ENCODE measurements around the gene MAJIN. TPM values are rescaled to one million over a fixed set of nuclear protein-coding genes. Genes with fewer than 3 reads are reported as not detected.

The MAJIN gene
- total RNA-seq, 1 donor from 2014 or later, result not detected

DNA sequence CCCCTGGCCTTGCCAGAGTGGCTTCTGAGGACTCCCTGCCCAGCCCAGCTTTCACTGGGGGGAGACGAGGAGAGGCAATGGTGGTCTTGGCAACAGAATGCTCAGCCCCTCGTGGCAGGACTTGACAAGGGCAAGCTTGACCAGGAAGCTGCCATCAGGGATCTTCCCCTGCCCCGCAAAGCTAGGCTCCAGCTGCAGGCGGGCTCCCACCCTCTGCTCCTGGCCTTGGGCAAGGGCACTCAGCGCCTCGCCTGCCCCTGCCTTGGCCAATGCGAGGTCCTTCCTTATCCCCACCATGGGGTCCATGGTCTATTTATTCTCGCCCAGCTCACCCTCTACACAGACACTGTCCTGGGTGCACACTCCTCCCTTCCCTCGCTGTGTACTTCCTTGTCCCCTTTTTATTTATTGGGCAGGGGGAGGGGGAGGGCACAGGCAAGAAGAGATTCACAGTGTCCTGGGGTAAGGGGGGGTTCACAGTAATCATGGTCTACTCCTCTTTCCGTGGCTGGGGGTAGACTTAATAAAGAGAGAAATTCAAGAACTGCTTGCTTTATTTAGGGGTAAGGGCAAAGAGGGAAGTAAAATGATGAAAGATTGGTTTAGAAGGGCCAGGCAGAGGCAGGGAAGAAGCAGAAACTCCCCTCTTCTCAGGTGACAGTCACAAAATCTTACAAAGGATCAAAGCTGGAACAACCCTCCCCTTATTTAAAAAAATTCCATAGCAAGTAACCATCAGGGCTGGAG is 37.8 kb downstream of the MAJIN start:
- FAIRE-seq (no peak), DNase-seq (ENCODE audit: low spot score in 2 of 2) (no peak)

DNA sequence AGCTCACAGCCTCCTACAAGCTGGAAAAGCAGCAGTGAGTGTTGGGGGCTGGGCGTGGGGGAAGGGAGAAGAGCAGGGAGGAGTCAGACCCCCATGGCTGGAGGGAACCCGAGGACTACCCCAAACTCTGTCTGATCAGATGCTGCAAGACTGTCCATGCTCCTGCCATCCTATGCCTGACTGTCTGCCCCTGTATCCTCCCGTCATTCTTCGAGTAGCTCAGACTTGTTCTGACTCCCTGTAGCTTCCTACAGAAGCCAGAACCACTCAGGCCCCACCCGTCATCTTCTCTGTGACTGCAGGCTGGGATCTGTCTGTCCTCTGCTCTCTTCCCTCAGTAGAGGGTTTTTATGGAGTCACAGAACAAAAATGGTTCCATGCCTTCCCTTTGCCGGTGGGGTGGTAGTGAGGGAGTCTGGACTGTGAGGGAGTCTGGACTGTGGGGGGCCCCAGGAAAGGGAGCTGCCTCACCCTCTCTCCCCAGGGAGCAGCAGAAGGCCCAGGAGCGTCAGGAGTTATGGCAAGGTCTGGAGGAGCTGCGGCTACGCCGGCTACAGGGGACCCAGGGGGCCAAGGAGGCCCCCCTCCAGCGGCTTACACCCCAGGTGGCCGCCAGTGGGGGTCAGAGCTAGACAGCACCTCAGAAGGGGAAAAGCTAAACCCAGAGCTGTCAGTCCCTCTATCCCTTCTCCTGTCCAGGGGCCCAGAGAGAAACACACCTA is 38.5 kb downstream of the MAJIN start:
- DNase-seq (ENCODE audit: low spot score in 2 of 2) (no peak), FAIRE-seq (no peak)

DNA sequence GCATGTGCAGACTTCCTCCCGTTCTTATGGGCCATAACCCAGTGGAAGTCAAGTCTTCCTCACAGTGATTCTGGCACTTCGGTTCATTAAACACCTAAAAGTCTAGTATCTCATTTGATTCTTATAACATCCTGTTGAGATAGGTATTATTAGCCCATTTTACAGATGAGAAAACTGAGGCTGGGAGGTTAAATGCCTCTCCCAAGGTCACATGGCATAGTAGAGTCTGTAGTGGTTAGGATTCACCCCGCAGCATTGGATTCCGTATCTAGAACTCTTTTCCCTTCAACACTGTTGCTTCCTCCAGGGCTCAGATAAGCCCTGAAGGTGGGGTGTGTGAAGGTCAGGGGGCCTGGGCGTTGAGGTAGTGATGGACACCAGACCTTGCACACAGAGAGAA is 39.6 kb downstream of the MAJIN start:
- DNase-seq (ENCODE audit: low spot score in 2 of 2), result no peak
- FAIRE-seq, result no peak

DNA sequence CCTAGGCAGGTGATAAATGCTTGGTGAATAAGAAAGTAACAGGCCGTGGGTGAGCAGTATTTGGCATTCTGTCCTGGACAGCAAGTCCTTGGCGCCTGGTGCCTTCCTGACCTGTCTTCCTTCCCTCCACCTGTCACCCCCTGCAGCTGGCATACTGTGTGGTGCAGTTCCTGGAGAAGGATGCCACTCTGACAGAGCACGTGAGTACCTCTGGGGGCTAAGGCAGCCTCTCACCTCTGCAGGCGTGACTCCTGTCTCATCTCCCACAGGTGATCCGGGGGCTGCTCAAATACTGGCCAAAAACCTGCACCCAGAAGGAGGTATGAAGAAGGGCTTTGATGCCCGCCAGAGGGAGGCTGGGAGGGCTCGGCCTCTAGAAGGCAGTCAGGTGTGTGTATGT is 40.6 kb downstream of the MAJIN start:
- DNase-seq (ENCODE audit: low spot score in 2 of 2), result peak in 1 of 2 donors; percentile 4
- FAIRE-seq, result no peak

DNA sequence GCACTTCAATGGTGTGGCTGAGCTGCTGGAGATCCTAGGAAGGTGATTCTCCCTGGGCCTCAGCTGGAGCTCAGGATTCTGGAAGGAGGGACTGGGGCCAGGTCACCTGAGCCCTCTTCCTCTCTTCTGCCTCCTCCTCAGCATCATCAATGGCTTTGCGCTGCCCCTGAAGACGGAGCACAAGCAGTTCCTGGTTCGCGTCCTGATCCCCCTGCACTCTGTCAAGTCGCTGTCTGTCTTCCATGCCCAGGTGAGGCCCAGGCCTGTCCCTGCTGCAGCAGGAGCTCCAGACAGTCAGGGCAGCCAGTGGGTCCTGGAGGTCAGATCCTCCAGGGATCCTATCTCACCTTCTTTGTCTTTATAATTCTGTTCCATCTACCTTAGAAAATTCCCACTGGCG is 41.6 kb downstream of the MAJIN start:
- DNase-seq (ENCODE audit: low spot score in 2 of 2) (no peak), FAIRE-seq (no peak)

DNA sequence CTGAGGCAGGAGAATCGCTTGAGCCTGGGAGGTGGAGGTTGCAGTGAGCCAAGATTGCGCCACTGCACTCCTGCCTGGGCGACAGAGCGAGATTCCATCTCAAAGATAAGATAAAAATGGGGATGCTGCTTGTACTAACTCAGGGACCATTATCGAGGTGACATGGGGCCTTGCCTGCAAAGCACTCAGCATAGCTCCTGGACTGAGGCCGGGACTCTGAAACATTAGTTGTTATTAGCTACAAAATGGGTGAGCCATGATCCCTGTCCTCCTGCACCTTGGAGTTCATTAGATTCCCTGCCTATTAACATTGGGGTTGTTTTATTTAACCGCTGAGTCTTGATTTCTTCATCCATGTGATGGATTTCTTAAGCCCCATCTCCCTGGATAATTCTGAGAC is 42.3 kb downstream of the MAJIN start:
- FAIRE-seq, result no peak
- DNase-seq (ENCODE audit: low spot score in 2 of 2), result no peak

DNA sequence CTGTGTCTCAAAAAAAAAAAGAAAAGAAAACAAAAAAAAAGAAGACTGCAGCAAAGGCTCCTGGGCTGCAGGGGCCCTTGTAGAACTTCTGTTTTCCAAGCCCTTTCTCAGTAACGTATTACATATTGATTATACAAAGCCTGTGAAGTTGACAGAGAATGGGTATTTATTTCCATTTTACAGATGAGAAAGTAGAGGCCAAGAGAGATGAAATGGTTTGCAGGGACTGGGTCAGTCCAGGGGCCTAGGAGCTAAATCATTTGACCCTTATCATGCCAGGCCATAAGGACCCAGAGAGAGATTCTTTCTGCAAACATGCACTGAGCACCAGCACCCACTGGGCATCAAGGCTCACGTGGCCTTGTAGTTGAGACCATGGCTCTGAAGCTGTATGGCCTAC is 43.0 kb downstream of the MAJIN start:
- FAIRE-seq (no peak), DNase-seq (ENCODE audit: low spot score in 2 of 2) (no peak)

DNA sequence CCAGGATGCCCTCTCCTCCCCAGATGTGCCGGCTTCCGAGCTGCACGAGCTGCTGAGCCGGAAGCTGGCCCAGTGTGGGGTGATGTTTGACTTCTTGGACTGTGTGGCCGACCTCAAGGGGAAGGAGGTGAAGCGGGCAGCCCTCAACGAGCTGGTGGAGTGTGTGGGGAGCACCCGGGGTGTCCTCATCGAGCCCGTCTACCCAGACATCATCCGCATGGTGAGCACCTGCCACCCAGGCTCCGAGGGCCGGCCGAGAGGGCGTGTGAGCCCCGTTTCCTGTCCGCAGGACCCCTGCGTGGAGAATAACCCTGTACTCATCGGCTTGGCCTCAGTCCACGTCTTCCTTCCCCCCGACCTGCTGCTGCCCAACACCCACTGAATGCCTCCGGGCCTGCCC is 45.2 kb downstream of the MAJIN start:
- FAIRE-seq, result no peak
- peak in 1 of 2 donors; percentile 12 for DNase-seq (ENCODE audit: low spot score in 2 of 2)

DNA sequence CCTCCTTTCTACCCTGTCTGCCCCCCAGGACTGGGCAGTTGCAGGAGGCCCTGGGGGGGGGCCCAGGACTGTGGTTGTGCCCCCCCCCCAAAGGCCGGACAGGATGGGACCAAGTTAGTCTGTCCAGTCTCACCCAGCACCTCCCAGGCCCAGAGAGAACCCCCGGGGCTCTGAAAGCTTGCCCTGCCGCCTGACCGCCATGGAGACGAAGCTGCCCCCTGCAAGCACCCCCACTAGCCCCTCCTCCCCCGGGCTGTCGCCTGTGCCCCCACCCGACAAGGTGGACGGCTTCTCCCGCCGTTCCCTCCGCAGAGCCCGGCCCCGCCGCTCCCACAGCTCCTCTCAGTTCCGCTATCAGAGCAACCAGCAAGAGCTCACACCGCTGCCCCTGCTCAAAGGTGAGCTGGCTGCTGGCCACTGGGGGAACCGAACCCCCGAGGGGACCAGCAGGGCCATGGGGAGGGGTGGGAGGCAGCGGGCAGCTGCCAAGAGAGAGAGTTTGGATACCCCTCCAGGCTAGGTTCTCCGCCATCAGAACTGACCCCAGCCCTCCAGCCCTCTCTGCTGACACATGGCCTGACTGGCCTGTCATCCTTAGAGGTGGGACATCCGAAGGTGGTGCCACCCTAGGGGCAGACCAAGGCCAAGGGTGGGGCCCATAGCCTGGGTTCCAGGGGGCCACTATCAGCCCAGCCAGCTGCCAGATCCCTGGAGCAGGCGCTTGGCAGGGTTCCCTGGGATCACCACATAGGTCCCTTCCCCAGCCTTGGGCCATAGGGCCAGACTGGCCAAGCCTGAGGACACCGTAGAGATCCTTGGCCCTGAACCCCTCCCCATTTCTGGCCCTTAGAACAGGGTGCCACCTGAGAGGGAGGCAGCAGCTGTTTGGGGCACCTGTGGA is 46.1 kb downstream of the MAJIN start:
- FAIRE-seq (no peak), DNase-seq (ENCODE audit: low spot score in 2 of 2) (peak in 1 of 2 donors; percentile 22)

DNA sequence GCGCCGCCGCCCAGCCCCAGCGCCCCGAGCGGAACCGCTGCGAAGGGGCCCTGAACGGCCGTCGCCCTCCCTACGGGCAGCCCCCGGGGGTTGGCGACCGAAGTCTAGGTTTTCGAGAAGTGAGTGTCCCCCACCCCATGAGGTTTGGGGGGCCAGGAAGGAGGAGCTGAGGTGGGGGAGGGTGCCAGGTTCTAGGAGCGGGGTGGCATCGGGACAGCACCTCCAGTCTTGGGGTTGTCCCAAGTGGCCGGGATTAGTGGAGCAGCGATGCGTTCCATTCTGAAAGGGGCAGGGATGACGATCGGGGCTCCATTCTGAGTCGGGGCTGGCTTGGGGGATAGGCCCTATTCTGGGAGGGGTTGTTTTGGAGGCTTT is 47.0 kb downstream of the MAJIN start:
- peak; percentile 47 to 64 for DNase-seq (ENCODE audit: low spot score in 2 of 2)
- FAIRE-seq, result no peak

DNA sequence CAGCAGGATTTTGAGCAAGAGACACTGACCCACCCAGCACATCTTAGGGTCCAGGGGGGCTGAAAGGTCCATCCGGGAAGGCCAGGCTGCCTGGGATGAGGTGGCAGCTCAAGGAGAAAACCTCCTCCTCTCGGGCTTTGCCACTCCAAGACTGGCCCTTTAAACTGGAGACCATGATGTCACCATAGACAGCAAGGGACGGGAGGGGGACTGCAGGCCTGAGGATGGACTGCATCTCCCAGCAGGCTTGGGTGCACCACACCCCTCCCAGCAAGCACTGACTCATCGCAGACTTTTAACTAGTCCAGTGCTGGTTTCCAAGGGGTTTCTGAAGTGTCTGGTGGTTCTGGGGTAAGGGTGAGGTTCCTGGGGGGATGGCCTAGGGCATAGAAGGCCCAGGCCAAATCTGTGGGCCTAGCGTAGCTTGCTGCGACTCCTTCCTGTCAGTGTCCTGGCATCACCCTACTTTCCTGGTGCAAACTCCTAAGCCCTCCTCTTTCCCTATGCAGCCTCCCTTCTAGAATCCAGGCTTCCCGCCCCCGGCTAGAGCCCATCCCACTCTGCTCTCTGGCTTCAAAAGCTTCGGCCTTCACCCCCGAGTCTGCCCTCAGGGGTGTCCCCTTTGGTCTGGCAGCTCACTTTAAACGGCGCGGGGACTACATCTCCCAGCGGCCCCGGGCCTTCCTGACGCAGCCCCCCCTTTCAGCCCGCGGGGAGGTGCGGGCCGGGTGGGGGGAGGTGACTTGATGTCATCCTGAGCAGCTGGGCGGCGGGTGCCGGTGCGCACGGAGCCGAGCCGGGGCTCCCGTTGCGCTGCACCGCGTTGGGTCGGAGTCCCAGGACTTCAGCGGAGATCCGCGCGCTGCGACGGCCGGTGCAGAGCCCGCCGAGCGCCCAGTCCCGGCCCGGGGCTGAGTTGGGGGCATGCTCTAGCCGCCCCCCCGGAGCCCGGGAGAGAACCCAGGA is 47.7 kb downstream of the MAJIN start, which contains the start of gene PPP2R5B:
PPP2R5B (plus strand) TSS at position 746 of the 966 bp plus-strand sequence. CDS start 1,046 bp downstream, outside the sequence.
- FAIRE-seq (peak; percentile 30), DNase-seq (ENCODE audit: low spot score in 2 of 2) (peak; percentile 98)

DNA sequence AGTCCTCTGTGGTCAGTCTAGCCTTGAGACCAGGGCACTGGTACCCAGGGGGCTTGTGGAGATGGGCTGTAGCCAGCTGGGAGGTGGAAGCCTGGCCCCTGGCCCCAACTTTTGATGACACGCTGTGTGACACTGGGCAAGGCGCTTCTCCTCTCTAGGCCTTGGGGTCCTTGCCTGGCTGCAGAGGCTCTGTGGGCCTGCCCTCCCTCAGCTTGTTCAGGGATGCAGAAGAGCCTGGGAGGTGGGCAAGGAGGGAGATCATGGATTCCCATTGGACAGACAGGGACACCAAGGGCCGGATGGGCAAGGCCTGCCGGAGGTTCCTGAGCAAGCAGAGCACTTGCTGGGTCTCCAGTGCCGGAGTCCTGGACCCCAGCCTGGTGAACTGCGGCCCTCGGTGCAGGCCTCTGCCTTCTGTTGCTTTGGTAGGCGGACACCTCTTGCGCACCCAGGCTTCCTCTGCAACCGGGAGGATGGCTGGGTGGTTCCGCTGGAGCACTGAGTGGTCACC is 48.7 kb downstream of the MAJIN start:
- no peak for DNase-seq (ENCODE audit: low spot score in 2 of 2)
- FAIRE-seq, result no peak

DNA sequence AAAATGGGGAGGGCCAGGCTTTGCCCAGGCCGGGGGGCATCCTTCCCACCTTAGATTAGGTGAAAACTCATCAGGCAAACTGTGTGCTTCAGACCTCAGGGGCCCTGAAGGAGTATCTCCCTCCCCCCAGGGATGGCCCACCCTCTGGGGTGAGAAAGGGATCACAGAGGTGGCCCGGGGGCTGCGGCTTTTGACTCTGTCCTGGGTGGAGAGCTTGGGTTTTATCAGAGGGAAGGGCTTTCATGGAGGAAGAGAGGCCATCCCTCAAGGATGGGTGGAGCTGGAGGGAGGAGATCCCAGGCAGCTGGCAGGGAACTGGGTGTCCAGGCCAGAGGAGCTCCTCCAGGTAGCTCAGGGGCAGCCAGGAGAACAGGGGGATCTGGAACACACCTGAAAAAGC is 50.5 kb downstream of the MAJIN start:
- DNase-seq (ENCODE audit: low spot score in 2 of 2) (no peak), FAIRE-seq (no peak)

DNA sequence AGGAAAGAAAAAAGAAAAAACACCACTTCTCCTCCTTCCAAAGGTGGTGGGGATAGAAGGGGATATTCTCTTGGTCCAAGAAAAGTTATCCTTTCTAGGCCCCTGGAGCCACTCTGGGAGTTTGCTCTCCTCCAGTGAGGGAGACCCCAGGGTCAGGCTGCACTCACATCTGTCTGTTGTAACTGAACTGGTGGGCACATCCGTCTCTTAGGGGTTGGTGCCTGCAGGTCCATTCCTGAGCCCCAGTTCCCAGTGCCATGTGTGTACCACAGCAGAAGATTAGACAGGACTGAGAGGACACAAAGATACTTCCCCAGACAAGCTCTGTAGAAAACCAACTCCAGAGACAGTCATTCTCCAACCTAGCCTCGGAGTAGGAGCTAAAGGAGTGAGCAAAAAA is 51.8 kb downstream of the MAJIN start:
- no peak for FAIRE-seq
- no peak for DNase-seq (ENCODE audit: low spot score in 2 of 2)

DNA sequence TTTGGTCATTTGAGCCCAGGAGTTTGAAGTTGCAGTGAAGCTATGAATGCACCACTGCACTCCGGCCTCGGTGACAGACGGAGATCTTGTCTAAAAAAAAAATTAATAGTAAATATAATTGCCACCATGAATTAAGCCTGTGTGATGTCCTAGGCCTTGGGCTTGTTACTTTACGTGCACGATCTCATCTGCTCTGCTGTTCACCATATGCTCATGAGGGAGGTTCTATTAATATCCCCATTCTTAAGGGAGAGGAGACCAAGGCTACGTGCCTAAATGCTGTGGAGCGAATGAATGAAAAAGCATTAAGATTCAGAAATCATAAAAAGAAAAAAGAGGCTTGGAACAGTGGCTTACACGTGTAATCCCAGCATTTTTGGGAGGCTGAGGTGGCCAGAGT is 52.3 kb downstream of the MAJIN start:
- FAIRE-seq (no peak), DNase-seq (ENCODE audit: low spot score in 2 of 2) (no peak)

DNA sequence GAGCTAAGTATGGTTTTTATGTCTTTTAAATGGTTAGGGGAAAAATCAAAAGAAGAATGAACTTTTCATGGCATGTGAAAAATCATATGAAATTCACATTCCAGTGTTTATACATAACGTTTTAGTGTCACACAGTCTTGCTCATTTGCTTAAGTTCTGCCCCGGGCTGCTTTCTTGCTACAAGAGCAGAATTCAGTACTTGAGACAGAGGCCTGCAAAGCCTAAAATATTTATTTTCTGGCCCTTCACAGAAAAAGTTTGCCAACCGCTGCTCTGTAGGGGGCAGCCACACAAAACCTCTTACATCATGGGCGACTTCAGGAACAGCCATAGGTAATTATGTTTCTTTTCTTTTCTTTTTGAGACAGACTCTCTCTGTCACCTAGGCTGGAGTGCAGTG is 53.9 kb downstream of the MAJIN start:
- no peak for DNase-seq (ENCODE audit: low spot score in 2 of 2)
- FAIRE-seq, result no peak

DNA sequence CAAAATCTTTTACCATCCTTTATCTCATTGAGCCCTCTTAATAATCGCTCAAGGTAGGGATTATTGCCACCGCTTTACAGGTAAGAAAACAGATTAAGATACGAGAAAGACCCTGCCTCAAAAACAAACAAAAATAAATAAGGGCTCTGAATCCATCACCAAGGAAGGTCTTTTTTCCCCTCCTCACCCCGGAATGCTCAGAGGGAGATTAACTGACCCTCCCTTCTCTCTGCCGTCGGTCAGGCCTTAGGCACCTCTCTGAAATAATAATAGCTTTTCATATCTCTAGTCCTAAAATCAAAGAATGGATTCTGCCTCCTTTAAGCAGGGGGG is 54.3 kb downstream of the MAJIN start:
- FAIRE-seq (no peak), DNase-seq (ENCODE audit: low spot score in 2 of 2) (no peak)

DNA sequence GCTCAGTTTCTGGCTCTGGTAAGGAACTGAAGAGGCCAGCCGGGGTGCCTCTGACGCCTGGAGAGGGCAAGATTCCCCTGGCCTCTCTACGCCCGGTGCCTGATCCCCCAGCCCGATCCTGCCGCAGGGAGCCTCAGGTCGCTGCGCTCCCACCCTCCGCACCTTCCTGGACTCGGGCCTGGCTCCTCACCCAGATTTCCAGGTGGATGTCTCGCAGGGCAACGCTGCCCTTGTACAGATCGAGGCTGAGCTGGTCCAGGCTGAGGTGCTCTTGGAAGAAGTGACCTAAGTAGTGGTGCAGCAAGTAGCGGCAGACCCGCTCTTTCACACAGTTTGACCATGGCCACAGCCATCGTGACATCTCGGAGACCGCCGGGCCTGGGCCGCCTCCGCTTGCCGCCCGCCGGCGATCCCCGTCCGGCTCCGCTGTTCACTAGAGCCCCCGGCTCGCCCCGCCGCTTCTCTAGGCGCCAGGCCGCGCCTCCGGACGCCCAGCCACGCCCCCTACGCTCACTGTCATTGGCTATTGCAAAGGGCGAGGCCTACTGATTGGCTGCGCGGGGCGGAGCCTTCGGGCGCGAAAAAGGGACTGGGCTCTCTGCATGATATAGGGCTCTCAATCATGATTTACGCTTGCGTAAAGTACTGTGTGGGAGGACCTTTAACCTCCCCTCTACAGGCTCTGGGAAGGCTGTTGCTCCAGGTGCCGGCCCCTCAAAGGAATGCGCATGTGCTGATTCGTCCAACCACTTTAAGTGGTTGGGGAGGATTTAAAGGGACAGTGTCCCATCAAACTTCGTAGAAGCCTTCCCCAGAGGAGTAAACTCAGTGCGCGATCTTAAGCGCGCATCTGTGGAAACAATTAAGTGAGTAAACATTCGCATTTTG is 54.9 kb downstream of the MAJIN start, which contains the start of gene ATG2A:
ATG2A (minus strand) TSS at position 435 of the 888 bp plus-strand sequence; CDS start at position 361, 74 bp downstream.
- peak; percentile 97 for FAIRE-seq
- DNase-seq (ENCODE audit: low spot score in 2 of 2), result peak; percentile 98 to 99

Measured in frontal cortex (tissue), 4 donors.